GM10266 (cell line): ENCODE measurements around the gene APBB2.

Experiments used
- DNase-seq: peaks from one replicate; pipeline ENCODE4 v3.0.0; 2012; ENCODE audit errors: extremely low spot score
- TF ChIP-seq, protein P1 (sequence below): IDR thresholded peaks from 2 replicates; pipeline ENCODE4 v1.5.1; 2012; ENCODE audit warnings: mild to moderate bottlenecking, low read depth; ENCODE audit not compliant: control insufficient read depth, insufficient read depth; ENCODE audit errors: missing control alignments

APBB2 gene

DNA sequence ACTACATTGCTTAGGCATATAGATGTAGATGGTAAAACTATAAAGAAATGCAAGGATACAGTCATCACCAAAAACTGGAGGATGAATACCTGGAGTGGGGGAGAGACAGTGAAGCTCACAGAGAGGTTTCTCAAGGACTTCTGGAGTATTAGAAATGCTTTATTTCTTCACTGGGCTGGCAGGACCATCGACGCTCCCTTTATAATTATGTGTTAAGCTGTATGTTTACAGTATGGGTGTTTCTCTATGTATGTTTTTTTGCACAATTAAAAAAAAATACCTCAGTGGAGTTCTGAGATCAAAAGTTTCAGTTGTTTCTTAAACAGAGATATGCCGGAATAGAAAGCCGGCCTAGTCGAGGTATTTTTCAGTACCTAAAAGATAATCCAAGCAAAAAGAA lies 263.3 kb downstream of the APBB2 start:
- DNase-seq = no peak
- TF ChIP-seq, protein P1, sequence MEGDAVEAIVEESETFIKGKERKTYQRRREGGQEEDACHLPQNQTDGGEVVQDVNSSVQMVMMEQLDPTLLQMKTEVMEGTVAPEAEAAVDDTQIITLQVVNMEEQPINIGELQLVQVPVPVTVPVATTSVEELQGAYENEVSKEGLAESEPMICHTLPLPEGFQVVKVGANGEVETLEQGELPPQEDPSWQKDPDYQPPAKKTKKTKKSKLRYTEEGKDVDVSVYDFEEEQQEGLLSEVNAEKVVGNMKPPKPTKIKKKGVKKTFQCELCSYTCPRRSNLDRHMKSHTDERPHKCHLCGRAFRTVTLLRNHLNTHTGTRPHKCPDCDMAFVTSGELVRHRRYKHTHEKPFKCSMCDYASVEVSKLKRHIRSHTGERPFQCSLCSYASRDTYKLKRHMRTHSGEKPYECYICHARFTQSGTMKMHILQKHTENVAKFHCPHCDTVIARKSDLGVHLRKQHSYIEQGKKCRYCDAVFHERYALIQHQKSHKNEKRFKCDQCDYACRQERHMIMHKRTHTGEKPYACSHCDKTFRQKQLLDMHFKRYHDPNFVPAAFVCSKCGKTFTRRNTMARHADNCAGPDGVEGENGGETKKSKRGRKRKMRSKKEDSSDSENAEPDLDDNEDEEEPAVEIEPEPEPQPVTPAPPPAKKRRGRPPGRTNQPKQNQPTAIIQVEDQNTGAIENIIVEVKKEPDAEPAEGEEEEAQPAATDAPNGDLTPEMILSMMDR = no peak

DNA sequence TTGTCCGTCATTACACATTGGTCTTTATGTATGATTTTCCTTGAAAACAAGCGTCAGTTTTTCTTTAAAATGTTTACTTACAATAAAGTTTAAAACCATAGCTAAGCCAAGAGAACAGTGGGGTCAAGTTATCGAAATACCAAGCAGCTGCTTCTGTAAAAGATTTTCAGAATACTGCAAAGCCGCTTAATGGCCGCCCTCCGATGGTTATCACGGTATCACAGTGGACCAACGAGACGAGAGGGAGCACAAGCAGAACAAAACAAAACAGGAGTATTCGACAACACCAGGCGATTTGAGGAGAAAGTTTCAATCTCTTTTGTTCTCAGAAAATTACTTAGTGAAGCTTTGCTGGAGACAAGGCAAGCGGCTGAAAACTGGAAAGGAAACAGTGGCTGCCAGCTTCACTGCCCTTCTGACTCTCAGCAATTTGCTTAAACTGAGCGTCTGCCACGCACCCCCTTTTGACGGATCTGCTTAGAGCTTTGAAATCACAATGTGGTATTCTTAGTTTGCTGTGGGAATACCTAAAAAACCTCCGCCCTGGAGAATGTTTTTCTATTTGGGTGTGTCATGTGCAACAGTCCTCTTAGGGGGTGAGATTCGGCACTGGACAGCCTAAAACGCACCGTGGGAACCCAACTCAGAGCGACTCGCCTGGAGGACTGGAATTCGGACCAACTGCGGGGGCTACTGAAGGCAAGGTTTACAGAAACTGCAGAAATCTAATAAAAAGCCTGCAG lies 264.8 kb downstream of the APBB2 start:
- DNase-seq = no peak
- TF ChIP-seq, protein P1 = no peak

DNA sequence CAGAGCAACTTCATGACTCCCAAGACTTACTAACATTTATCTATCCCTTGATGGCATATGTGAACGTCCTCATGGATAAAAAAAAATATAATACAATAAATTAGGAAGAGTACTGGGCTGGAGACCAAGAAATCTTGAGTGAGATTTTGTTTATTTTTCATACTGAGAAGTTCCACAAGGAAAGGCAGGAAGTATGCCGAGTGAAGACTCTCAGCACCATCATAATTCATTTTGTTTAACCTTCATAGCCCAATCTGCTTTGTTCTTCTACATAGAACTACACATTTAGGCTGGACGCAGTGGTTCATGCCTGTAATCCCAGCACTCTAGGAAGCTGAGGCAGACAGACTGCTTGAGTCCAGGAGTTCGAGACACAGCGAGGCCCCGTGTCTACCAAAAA lies 266.3 kb downstream of the APBB2 start:
- TF ChIP-seq, protein P1 = no peak
- no peak for DNase-seq

DNA sequence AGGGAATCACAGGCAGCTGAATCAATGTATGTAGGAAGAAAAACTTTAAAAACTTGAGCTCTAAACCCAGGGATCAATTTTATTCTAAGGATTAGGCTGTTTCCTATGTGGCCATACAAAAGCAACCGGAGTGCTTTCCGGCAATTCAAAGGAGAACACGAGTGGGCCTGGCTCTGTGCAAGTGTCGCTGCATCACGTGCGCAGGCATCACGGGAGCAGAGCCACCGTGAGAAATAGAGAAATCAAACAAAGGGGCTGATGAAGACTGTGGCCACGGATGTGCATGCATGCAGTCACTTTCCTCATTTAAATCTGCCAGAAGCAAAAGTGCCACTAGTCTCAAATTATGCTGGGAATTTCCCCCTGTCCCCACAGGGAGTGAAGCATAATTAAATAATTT lies 267.7 kb downstream of the APBB2 start:
- DNase-seq = no peak
- TF ChIP-seq, protein P1 = no peak

DNA sequence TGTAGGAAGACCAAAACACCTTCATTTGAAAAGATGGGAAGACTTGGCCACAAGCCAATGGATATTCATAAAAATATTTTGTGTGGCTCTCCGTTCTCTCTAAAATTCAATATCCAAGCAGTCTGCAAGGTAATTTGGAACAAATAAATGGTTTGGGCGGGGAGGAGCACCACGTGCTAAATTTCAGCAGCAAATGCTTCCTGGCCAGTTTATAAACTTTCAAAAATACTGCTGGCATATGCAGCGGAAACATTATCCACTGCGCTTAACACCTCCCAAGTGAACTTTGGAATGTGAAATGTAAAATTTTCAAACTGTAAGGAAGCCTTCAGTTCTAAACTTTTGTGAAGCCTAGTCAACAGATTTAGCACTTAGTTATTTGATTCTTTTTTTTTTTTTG lies 273.6 kb downstream of the APBB2 start:
- DNase-seq = no peak
- TF ChIP-seq, protein P1 = no peak

DNA sequence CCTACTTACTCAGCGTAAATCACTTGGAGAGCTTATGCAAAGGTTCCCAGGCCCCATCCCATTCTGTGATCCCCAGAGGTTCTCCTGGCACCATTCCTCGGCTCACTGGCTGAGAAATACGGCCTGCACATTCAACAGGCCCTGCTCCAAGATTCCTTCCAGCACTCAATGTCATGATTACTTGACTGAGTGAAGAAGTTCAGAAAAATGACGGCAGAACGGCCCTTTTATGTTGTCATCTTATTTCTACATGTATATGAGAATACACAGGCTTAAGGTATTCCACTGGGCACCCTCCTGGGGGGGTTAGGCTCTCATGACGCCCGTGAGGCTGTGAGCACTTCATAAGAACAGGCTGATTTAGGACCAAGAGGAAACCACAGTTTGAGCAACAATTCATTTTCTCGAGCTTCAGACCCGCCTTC lies 274.0 kb downstream of the APBB2 start:
- TF ChIP-seq, protein P1 = no peak
- no peak for DNase-seq

DNA sequence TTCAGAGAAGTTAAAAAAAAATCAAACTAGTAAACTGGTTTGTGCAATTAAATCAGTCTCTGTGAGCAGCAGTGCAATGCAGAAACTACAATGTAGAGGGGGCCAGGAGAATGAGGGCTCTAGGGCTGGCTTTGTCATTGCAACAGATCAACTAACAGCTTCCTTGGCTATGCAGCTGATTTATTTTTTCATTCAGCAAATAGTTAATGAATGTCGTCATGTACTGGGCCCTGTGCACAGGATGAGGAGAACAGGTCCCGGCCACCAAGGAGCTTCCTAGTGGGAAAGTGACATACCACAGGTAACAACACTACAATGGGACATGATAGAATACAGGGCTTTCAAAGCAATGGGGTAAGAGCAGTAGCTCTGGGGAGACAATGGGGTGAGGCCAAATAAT lies 274.5 kb downstream of the APBB2 start:
- TF ChIP-seq, protein P1 = no peak
- DNase-seq = no peak
